Keratinocyte (primary cell): ENCODE results near the gene GPR45. TPM values are rescaled to one million over a fixed set of nuclear protein-coding genes. Genes with fewer than 3 reads are reported as not detected.

Experiments used
- DNase-seq: peaks from one replicate; pipeline ENCODE4 v3.0.0-alpha.2; 2011; ENCODE audit warnings: low read depth, missing footprints, low spot score
- FAIRE-seq: peaks from 2 replicates; lab custom pipeline; 2011; peaks lifted over from hg19 to GRCh38; lab: Jason Lieb, UNC
- H2AFZ ChIP-seq: 2 replicates; pipeline ENCODE4 v1.6.0; 2012; ENCODE audit warnings: low read length, control low read depth, inconsistent platforms; ENCODE audit not compliant: control insufficient read depth
- H3K27ac ChIP-seq: 2 replicates; pipeline ENCODE4 v1.5.1; 2011; ENCODE audit warnings: low read length; ENCODE audit not compliant: control insufficient read depth, insufficient read depth
- H3K27me3 ChIP-seq: 3 replicates; pipeline ENCODE4 v1.6.0; 2011; ENCODE audit warnings: low read length; ENCODE audit not compliant: control insufficient read depth, insufficient read depth; ENCODE audit errors: extremely low read depth
- H3K36me3 ChIP-seq, 2 experiments: 2 replicates in 1 of 2; 3 replicates in 1 of 2; pipeline ENCODE4 v1.5.1; 2011; ENCODE audit warnings: low read length in 2 of 2, mild to moderate bottlenecking in 1 of 2; ENCODE audit not compliant: control insufficient read depth in 2 of 2, insufficient read depth in 2 of 2; ENCODE audit errors: extremely low read depth in 1 of 2
- H3K4me1 ChIP-seq: 3 replicates; pipeline ENCODE4 v1.5.1; 2011; ENCODE audit warnings: low read length; ENCODE audit not compliant: control insufficient read depth, insufficient read depth; ENCODE audit errors: extremely low read depth
- H3K4me2 ChIP-seq: 3 replicates; pipeline ENCODE4 v1.6.0; 2011; ENCODE audit warnings: low read depth, low read length; ENCODE audit not compliant: control insufficient read depth, insufficient read depth; ENCODE audit errors: extremely low read depth
- H3K4me3 ChIP-seq, 3 experiments: fragments of 200-600 bp in 1 of 3; sonication (generic) in 1 of 3; 2 replicates in 2 of 3; 3 replicates in 1 of 3; pipeline ENCODE4 v1.5.1; 2011 to 2016; ENCODE audit warnings: low read length in 3 of 3, mild to moderate bottlenecking in 3 of 3, control low read depth in 2 of 3, inconsistent platforms in 1 of 3, low read depth in 1 of 3, mixed read lengths in 1 of 3, mixed run types in 1 of 3, moderate library complexity in 1 of 3; ENCODE audit not compliant: control insufficient read depth in 2 of 3, insufficient read depth in 2 of 3; ENCODE audit errors: extremely low read depth in 1 of 3
- H3K79me2 ChIP-seq: 2 replicates; pipeline ENCODE4 v1.6.0; 2012; ENCODE audit warnings: low read length; ENCODE audit not compliant: control insufficient read depth, insufficient read depth
- H3K9ac ChIP-seq: 3 replicates; pipeline ENCODE4 v1.6.0; 2011; ENCODE audit warnings: low read length; ENCODE audit not compliant: control insufficient read depth, insufficient read depth; ENCODE audit errors: extremely low read depth
- H3K9me1 ChIP-seq: 3 replicates; pipeline ENCODE4 v1.6.0; 2011; ENCODE audit warnings: low read length; ENCODE audit not compliant: control insufficient read depth, insufficient read depth; ENCODE audit errors: extremely low read depth
- H3K9me3 ChIP-seq: 2 replicates; pipeline ENCODE4 v1.5.1; 2012; ENCODE audit warnings: low read depth, low read length; ENCODE audit not compliant: control insufficient read depth
- H4K20me1 ChIP-seq: 3 replicates; pipeline ENCODE4 v1.6.0; 2011; ENCODE audit warnings: low read length; ENCODE audit not compliant: control insufficient read depth, insufficient read depth; ENCODE audit errors: extremely low read depth
- EZH2 ChIP-seq: IDR thresholded peaks from one replicate; pipeline ENCODE4 v1.6.1; 2012; ENCODE audit warnings: inconsistent platforms, mild to moderate bottlenecking, low read length, moderate library complexity
- dilution Hi-C: fragments of 300-500 bp; cut with MboI; formaldehyde crosslinking; loops from one replicate; pipeline ENCODE4 v1.7.0; 2020; ENCODE audit warnings: low sequenced_read_pairs; ENCODE audit not compliant: extremely low pct_ligation_motif_present
- polyA plus RNA-seq, 5 experiments: library from polyadenylated mRNA; depleted of rRNA in 3 of 5; stranded (reverse) in 3 of 5; stranded (forward) in 1 of 5; unstranded in 1 of 5; fragments of >200 nt; gene quantifications; 1 replicate in 1 of 5; 2 replicates in 3 of 5; 3 replicates in 1 of 5; pipeline versions ENCODE4 v1.2.1 to v1.2.3, GENCODE V29; 2011 to 2012; ENCODE audit warnings: missing spikeins in 2 of 5, low read depth in 1 of 5, low replicate concordance in 1 of 5
- TF ChIP-seq, protein P1 (sequence below), 3 experiments: IDR thresholded peaks in 1 of 3; conservative IDR thresholded peaks in 1 of 3; optimal IDR thresholded peaks in 1 of 3; 2 replicates in 2 of 3; 3 replicates in 1 of 3; pipeline versions ENCODE3 to v1.5.1; 2011; ENCODE audit warnings: low read length in 3 of 3, mild to moderate bottlenecking in 3 of 3, moderate library complexity in 2 of 3, control low read depth in 1 of 3, inconsistent platforms in 1 of 3; ENCODE audit not compliant: insufficient read depth in 2 of 3; ENCODE audit errors: extremely low read depth in 1 of 3

GPR45 gene
- polyA plus RNA-seq, 1 donor (not counting 4 experiments of a cell fraction or from before 2014, with no cell fraction given), result not detected

DNA sequence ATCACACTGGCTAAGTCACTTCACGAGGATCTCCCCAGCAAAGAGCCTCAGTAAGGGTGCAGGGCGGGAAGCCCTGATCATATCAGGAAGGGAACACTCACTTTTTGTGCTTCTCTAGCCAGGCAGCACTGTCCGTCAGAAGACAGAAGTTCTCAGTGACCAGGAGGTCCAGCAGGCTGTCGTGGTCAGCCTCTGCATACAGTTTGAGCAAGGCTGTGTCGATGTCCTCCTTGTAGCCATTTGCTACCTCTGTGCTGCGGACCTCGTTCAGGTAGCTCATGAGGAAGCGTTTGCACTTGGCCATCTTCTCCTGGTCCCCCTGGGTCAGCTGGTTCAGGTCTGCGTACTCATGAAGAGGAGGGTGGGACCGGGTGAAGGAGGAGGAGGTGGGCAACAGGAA, 38.7 kb downstream of the GPR45 start:
- dilution Hi-C loops, result no loop called here
- Histone ChIP-seq H3K4me1 (no peaks in the 10 kb centered on the region), H3K36me3 (peaks cover 13 to 20% of the 10 kb centered on the region in 2 experiments)

DNA sequence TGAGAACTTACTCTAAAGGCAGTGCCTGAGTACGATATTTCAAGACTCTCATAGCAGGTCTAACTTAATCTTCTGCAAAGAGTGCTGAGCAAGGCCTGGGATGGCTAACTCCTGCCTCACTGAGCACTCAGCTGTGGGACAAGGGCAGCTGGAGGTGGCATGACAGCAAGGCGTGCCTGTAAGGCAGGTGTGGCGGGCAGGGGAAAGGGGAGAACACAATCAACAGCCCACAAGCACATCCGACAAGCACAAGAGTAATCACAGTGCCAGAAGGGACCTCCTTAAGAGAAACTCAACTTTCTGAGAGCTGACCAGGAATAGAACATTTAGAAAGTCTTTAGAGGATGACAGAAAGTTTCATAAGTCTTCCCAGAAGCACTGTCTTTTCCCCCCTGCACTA, 42.0 kb downstream of the GPR45 start:
- Histone ChIP-seq H3K9me3 (no peaks in the 10 kb centered on the region), H3K36me3 (peaks cover 7 to 20% of the 10 kb centered on the region in 2 experiments), H3K27ac (no peak overlapping the region), H3K9ac (no peak overlapping the region), H3K79me2 (no peaks in the 10 kb centered on the region), H3K27me3 (no peaks in the 10 kb centered on the region), H3K4me1 (no peaks in the 10 kb centered on the region), H2AFZ (no peak overlapping the region), H3K4me2 (no peak overlapping the region), H3K4me3 (no peak overlapping the region), H3K9me1 (no peaks in the 10 kb centered on the region), H4K20me1 (no peaks in the 10 kb centered on the region)
- FAIRE-seq, result no peak
- dilution Hi-C loops, result no loop called here
- DNase-seq, result no peak
- TF ChIP-seq, protein P1, sequence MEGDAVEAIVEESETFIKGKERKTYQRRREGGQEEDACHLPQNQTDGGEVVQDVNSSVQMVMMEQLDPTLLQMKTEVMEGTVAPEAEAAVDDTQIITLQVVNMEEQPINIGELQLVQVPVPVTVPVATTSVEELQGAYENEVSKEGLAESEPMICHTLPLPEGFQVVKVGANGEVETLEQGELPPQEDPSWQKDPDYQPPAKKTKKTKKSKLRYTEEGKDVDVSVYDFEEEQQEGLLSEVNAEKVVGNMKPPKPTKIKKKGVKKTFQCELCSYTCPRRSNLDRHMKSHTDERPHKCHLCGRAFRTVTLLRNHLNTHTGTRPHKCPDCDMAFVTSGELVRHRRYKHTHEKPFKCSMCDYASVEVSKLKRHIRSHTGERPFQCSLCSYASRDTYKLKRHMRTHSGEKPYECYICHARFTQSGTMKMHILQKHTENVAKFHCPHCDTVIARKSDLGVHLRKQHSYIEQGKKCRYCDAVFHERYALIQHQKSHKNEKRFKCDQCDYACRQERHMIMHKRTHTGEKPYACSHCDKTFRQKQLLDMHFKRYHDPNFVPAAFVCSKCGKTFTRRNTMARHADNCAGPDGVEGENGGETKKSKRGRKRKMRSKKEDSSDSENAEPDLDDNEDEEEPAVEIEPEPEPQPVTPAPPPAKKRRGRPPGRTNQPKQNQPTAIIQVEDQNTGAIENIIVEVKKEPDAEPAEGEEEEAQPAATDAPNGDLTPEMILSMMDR (optimal IDR thresholded peaks at IDR 0.05 in 1 of 3, IDR thresholded peaks at IDR 0.05 in 1 of 3, conservative IDR thresholded peaks at IDR 0.05 in 1 of 3; ENCODE audit: extremely low read depth in 1 of 3, insufficient read depth in 2 of 3, low read length in 3 of 3), result no peak
- TF ChIP-seq EZH2, result no peak

More for the DNA sequence above, 38.7 kb downstream of the GPR45 start:
- TF ChIP-seq, protein P1 (optimal IDR thresholded peaks at IDR 0.05 in 1 of 3, IDR thresholded peaks at IDR 0.05 in 1 of 3, conservative IDR thresholded peaks at IDR 0.05 in 1 of 3; ENCODE audit: extremely low read depth in 1 of 3, insufficient read depth in 2 of 3, low read length in 3 of 3), result no peak
- TF ChIP-seq EZH2, result no peak
- Histone ChIP-seq H3K4me2 (no peak overlapping the region), H4K20me1 (no peaks in the 10 kb centered on the region), H3K79me2 (no peaks in the 10 kb centered on the region), H3K27me3 (no peaks in the 10 kb centered on the region), H3K4me3 (no peak overlapping the region), H3K9ac (no peak overlapping the region), H3K9me1 (no peaks in the 10 kb centered on the region), H3K9me3 (no peaks in the 10 kb centered on the region), H2AFZ (no peak overlapping the region), H3K27ac (no peak overlapping the region)
- FAIRE-seq, result no peak
- no peak for DNase-seq
